ENCODE measurements around the gene HELZ. TPM values are rescaled to one million over a fixed set of nuclear protein-coding genes. Genes with fewer than 3 reads are reported as not detected.
"Not testable (repeated sequence)": the region's sequence is repeated elsewhere in the genome, so short reads cannot be mapped to it uniquely, and the experiment has no call there.

HELZ gene
- polyA plus RNA-seq, 4 donors, result 25.7 to 37.0 (median 30.7) TPM

- no peak for DNase-seq (ENCODE audit: low read depth in 4 of 4, low spot score in 3 of 4)
Observed at GRCh38 chr17:67200727-67201301, 44.2 kb downstream of the HELZ start.

- no peak for DNase-seq (ENCODE audit: low read depth in 4 of 4, low spot score in 3 of 4)
Observed at GRCh38 chr17:67198131-67198530, 46.9 kb downstream of the HELZ start.

GRCh38 chr17:67197023-67197422 is 48.0 kb downstream of the HELZ start:
- DNase-seq (ENCODE audit: low read depth in 4 of 4, low spot score in 3 of 4), result not testable (repeated sequence)

- no peak for DNase-seq (ENCODE audit: low read depth in 4 of 4, low spot score in 3 of 4)
Observed at GRCh38 chr17:67196422-67196821, 48.6 kb downstream of the HELZ start.

- DNase-seq (ENCODE audit: low read depth in 4 of 4, low spot score in 3 of 4), result no peak
Observed at GRCh38 chr17:67194134-67194533, 50.9 kb downstream of the HELZ start.

GRCh38 chr17:67187927-67188326 is 57.1 kb downstream of the HELZ start:
- no peak for DNase-seq (ENCODE audit: low read depth in 4 of 4, low spot score in 3 of 4)

- no peak for DNase-seq (ENCODE audit: low read depth in 4 of 4, low spot score in 3 of 4)
Observed at GRCh38 chr17:67186782-67187181, 58.2 kb downstream of the HELZ start.

GRCh38 chr17:67183531-67183930 is 61.5 kb downstream of the HELZ start:
- DNase-seq (ENCODE audit: low read depth in 4 of 4, low spot score in 3 of 4), result no peak

GRCh38 chr17:67181825-67182224 is 63.2 kb downstream of the HELZ start:
- DNase-seq (ENCODE audit: low read depth in 4 of 4, low spot score in 3 of 4), result no peak

- DNase-seq (ENCODE audit: low read depth in 4 of 4, low spot score in 3 of 4), result no peak
Observed at GRCh38 chr17:67180275-67180674, 64.7 kb downstream of the HELZ start.

GRCh38 chr17:67178555-67178954 is 66.4 kb downstream of the HELZ start:
- DNase-seq (ENCODE audit: low read depth in 4 of 4, low spot score in 3 of 4), result no peak

GRCh38 chr17:67177732-67178131 is 67.3 kb downstream of the HELZ start:
- no peak for DNase-seq (ENCODE audit: low read depth in 4 of 4, low spot score in 3 of 4)

- DNase-seq (ENCODE audit: low read depth in 4 of 4, low spot score in 3 of 4), result no peak
Observed at GRCh38 chr17:67174190-67174589, 70.8 kb downstream of the HELZ start.

- DNase-seq (ENCODE audit: low read depth in 4 of 4, low spot score in 3 of 4), result no peak
Observed at GRCh38 chr17:67171560-67171959, 73.4 kb downstream of the HELZ start.

GRCh38 chr17:67168496-67168895 is 76.5 kb downstream of the HELZ start:
- no peak for DNase-seq (ENCODE audit: low read depth in 4 of 4, low spot score in 3 of 4)

GRCh38 chr17:67165201-67165600 is 79.8 kb downstream of the HELZ start:
- DNase-seq (ENCODE audit: low read depth in 4 of 4, low spot score in 3 of 4), result no peak

GRCh38 chr17:67164302-67164701 is 80.7 kb downstream of the HELZ start:
- no peak for DNase-seq (ENCODE audit: low read depth in 4 of 4, low spot score in 3 of 4)

GRCh38 chr17:67162771-67163170 is 82.2 kb downstream of the HELZ start:
- DNase-seq (ENCODE audit: low read depth in 4 of 4, low spot score in 3 of 4), result no peak

- no peak for DNase-seq (ENCODE audit: low read depth in 4 of 4, low spot score in 3 of 4)
Observed at GRCh38 chr17:67161573-67161972, 83.4 kb downstream of the HELZ start.

- no peak for DNase-seq (ENCODE audit: low read depth in 4 of 4, low spot score in 3 of 4)
Observed at GRCh38 chr17:67160791-67161190, 84.2 kb downstream of the HELZ start.

- DNase-seq (ENCODE audit: low read depth in 4 of 4, low spot score in 3 of 4), result peak in 2 of 4 donors; percentile 1 to 11
Observed at GRCh38 chr17:67157732-67158639, 87.0 kb downstream of the HELZ start.

Data from right renal pelvis (tissue), 4 donors.